ENCODE data around the gene ECI2.
"Not testable (repeated sequence)": the region's sequence is repeated elsewhere in the genome, so short reads cannot be mapped to it uniquely, and the experiment has no call there.

- not testable (repeated sequence) for TF ChIP-seq CTCF (conservative IDR thresholded peaks at IDR 0.05; ENCODE audit: low read depth, low read length); EZH2phosphoT487 (IDR thresholded peaks at IDR 0.05; ENCODE audit: borderline replicate concordance, low read length); EZH2 (IDR thresholded peaks at IDR 0.05; ENCODE audit: low read length, unreplicated experiment)
Observed at GRCh38 chr6:4109363-4109815, 26.0 kb downstream of the ECI2 start.
